MCF 10A (cell line): ENCODE measurements around the gene SLC25A19. TPM values are rescaled to one million over a fixed set of nuclear protein-coding genes. Genes with fewer than 3 reads are reported as not detected.

Experiments
- Bru-seq: library from RNA; stranded (reverse); fragments of 400-500 nt; gene quantifications from one replicate; lab custom pipeline; 2021; lab: Mats Ljungman, UMichigan
- BruChase-seq, 2 experiments: library from RNA; stranded (reverse); fragments of 400-500 nt; gene quantifications; one replicate each; lab custom pipeline; 2021; lab: Mats Ljungman, UMichigan
- BruUV-seq: library from RNA; stranded (reverse); fragments of 400-500 nt; replicated peaks from 2 replicates; lab custom pipeline; 2021; lab: Mats Ljungman, UMichigan
- CTCF ChIA-PET: fragments of 300-600 bp; sonication (Branson Sonifier 250); formaldehyde crosslinking; extraction: SDS; loops from one replicate; lab custom pipeline; 2021; ENCODE audit warnings: antibody characterized with exemption, inconsistent platforms; lab: Yijun Ruan, JAX
- POLR2A ChIA-PET: fragments of 300-600, 350-650 bp; sonication (Branson Sonifier 250); formaldehyde crosslinking; extraction: SDS; loops from one replicate; lab custom pipeline; 2020; ENCODE audit warnings: antibody characterized with exemption, inconsistent platforms; lab: Yijun Ruan, JAX
- DNase-seq: peaks from one replicate; pipeline ENCODE4 v3.0.0-alpha.2; 2018; ENCODE audit not compliant: unreplicated experiment
- H3K27ac Mint-ChIP-seq: one replicate; pipeline ENCODE4 v1.8.0; 2022; ENCODE audit warnings: mild to moderate bottlenecking, low read depth, mixed read lengths; ENCODE audit not compliant: unreplicated experiment
- H3K27me3 Mint-ChIP-seq: one replicate; pipeline ENCODE4 v1.8.0; 2022; ENCODE audit warnings: mixed read lengths; ENCODE audit not compliant: insufficient read depth, unreplicated experiment
- H3K36me3 Mint-ChIP-seq: one replicate; pipeline ENCODE4 v1.8.0; 2022; ENCODE audit warnings: mild to moderate bottlenecking, moderate library complexity, mixed read lengths; ENCODE audit not compliant: insufficient read depth, unreplicated experiment
- H3K4me1 Mint-ChIP-seq: one replicate; pipeline ENCODE4 v1.8.0; 2022; ENCODE audit warnings: mixed read lengths; ENCODE audit not compliant: insufficient read depth, unreplicated experiment
- H3K4me3 Mint-ChIP-seq: one replicate; pipeline ENCODE4 v1.8.0; 2022; ENCODE audit warnings: mild to moderate bottlenecking, moderate library complexity, mixed read lengths; ENCODE audit not compliant: unreplicated experiment
- H3K9me3 Mint-ChIP-seq: one replicate; pipeline ENCODE4 v1.8.0; 2022; ENCODE audit warnings: mixed read lengths; ENCODE audit not compliant: unreplicated experiment
- intact Hi-C: fragments of 100-400 bp; cut with micrococcal nuclease; formaldehyde crosslinking; loops from 2 replicates; pipeline ENCODE4 v1.14.1; 2022
- long read RNA-seq: library from polyadenylated mRNA; stranded (forward); transcript quantifications from one replicate; pipeline ENCODE4 v2.0.0, GENCODE V29; 2022
- total RNA-seq: library from RNA; stranded (reverse); gene quantifications from 2 replicates; pipeline ENCODE4 v1.2.3, GENCODE V29; 2022
- TF ChIP-seq, protein P1 (sequence below): fragments of 200-600 bp; IDR thresholded peaks from one replicate; pipeline ENCODE4 v1.8.0; 2022; ENCODE audit warnings: antibody characterized with exemption, mild to moderate bottlenecking; ENCODE audit not compliant: unreplicated experiment

SLC25A19 gene
- total RNA-seq (14.8 and 22.6 TPM in 2 replicates), Bru-seq, nascent RNA (percentile 41 among the genes with signal in this experiment), BruChase-seq, experiment 1, labeled RNA remaining after a 6-hour chase (percentile 38 among the genes with signal in this experiment), BruChase-seq, experiment 2, labeled RNA remaining after a 2-hour chase (percentile 42 among the genes with signal in this experiment)
- long read RNA-seq, transcript SLC25A19-205 (7 exons, 1,496 nt) = minor isoform, 7 of 58 reads
- long read RNA-seq, transcript SLC25A19-203 (6 exons, 2,331 nt) = minor isoform, 5 of 58 reads
- long read RNA-seq, transcript SLC25A19-210 (8 exons, 1,554 nt) = major isoform, 28 of 58 reads
- long read RNA-seq, partial matches to known transcripts = 5 of 58 reads
- long read RNA-seq, other reads (novel, unspliced or antisense) = 8 of 58 reads

DNA sequence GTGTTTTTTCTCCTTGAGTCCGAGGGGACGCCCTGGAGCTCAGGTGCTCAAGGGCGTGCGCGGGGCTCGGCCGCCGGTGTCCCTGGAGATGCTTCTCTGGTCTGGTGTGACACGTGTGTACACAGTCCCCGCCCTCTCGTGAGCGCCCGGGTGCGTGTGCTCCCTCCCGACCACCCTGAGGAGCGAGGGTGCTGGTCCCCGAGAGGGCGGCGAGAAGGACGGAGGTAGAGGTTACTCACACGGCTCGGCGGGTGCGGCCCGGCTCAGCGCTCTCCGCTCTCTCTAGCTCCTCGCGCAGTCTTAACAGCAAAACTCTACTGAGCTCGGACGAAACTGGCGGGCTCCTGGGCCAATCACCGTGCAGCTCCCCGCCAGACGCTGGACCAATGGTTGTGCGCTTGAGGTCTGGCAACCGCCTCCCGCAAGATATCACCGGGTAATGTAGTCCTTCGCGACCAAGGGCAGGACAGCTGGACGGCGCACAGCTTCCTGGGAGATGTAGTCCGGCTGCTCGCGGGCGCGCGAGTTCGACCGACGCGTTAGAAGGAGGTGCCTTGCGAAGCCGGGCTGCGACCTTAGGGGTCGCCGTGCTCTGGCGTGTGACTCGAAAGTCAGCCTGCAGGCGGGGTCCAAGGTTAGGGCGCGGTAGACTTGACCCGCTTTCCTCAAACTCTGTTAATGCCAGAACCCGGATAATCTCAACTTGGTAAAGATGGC is at the start of gene SLC25A19:
Gene SLC25A19 (minus strand): TSS at position 319 of the 717 bp plus-strand sequence. CDS start 2,669 bp downstream, outside the sequence.
- Mint-ChIP-seq H3K9me3 (no peaks in the 10 kb centered on the region), H3K27ac (peak within 1 kb of the TSS; percentile 97), H3K27me3 (no peaks in the 10 kb centered on the region), H3K36me3 (peaks cover 14% of the 10 kb centered on the region), H3K4me3 (peak within 1 kb of the TSS; percentile 98), H3K4me1 (peaks cover 7% of the 10 kb centered on the region)
- BruUV-seq = no TSS peak
- ChIA-PET POLR2A (interaction anchor here (0.6 to 5.7 kb wide), 23 partner anchors 9 to 277 kb away, joined by 3 to 96 read pairs (median 6); partner anchors contain the start of genes GGA3, GRB2, LLGL2 and MIF4GD), CTCF (interaction anchor here (0.6 to 2.0 kb wide), 15 partner anchors 11 to 1878 kb away, joined by 3 to 13 read pairs (median 3); partner anchors contain the start of genes MIF4GD and TSEN54)
- TF ChIP-seq, protein P1, sequence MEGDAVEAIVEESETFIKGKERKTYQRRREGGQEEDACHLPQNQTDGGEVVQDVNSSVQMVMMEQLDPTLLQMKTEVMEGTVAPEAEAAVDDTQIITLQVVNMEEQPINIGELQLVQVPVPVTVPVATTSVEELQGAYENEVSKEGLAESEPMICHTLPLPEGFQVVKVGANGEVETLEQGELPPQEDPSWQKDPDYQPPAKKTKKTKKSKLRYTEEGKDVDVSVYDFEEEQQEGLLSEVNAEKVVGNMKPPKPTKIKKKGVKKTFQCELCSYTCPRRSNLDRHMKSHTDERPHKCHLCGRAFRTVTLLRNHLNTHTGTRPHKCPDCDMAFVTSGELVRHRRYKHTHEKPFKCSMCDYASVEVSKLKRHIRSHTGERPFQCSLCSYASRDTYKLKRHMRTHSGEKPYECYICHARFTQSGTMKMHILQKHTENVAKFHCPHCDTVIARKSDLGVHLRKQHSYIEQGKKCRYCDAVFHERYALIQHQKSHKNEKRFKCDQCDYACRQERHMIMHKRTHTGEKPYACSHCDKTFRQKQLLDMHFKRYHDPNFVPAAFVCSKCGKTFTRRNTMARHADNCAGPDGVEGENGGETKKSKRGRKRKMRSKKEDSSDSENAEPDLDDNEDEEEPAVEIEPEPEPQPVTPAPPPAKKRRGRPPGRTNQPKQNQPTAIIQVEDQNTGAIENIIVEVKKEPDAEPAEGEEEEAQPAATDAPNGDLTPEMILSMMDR = no peak
- intact Hi-C loops = loop anchor here (1.0 kb wide), 1 partner anchor 123 kb away; no protein-coding TSS in a partner anchor
- DNase-seq = peak; percentile 98

DNA sequence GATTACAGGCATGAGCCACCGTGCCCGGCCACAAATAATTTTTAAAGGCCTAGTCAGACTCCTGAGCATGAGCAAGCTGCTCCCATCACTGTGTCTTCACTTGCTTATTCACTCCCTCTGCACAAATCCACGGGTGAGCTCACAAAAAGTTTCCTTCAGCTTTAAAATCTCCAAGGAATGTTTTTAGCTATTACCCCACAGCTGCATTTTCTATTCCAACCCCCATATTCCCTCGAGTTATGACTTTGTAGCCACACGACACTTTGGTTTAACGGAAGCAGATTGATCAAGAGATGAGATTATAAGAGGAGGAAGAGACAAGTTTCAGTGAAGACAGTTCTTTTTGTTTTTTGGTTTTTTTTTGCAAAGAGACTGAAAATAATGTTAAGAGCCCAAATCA is 49.1 kb upstream of the SLC25A19 start:
- CTCF ChIA-PET = interaction anchor here (0.6 to 1.5 kb wide), 3 partner anchors 11 to 15 kb away, joined by 4 read pairs; no protein-coding TSS in a partner anchor

DNA sequence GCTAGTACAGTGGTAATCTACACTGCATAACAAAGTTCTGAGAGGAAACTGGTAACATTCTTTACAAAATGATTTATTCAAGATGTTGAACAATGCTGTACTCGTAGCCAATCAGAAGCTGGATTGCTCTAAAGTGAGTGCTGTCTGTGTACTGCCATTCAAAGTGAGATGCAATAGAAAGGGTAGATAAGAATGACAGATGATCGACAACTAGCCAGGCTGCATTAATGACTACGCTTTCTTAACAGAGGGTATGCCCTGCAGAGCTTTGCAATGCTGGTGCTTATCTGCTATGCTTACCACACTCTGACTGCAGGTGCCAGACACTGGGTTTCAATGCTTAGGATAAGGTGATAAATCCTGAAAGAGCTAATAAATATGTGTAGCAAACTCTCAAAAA is 46.1 kb upstream of the SLC25A19 start:
- CTCF ChIA-PET = interaction anchor here (0.7 to 3.4 kb wide), 4 partner anchors 13 to 372 kb away, joined by 3 to 15 read pairs (median 4); no protein-coding TSS in a partner anchor
- DNase-seq = no peak

More for the DNA sequence above, 49.1 kb upstream of the SLC25A19 start:
- POLR2A ChIA-PET = no interaction called here
- intact Hi-C loops = no loop called here
- Mint-ChIP-seq H3K9me3 (no peaks in the 10 kb centered on the region), H3K4me1 (no peaks in the 10 kb centered on the region), H3K27me3 (no peaks in the 10 kb centered on the region), H3K4me3 (no peak overlapping the region), H3K27ac (no peak overlapping the region), H3K36me3 (peaks cover 6% of the 10 kb centered on the region)
- no TSS peak for BruUV-seq
- TF ChIP-seq, protein P1 = no peak
- no peak for DNase-seq

More for the DNA sequence above, 46.1 kb upstream of the SLC25A19 start:
- Mint-ChIP-seq H3K27ac (no peak overlapping the region), H3K36me3 (peaks cover 15% of the 10 kb centered on the region), H3K4me3 (no peak overlapping the region), H3K27me3 (no peaks in the 10 kb centered on the region), H3K4me1 (no peaks in the 10 kb centered on the region), H3K9me3 (no peaks in the 10 kb centered on the region)
- no TSS peak for BruUV-seq
- TF ChIP-seq, protein P1 = no peak
- POLR2A ChIA-PET = interaction anchor here (1.7 kb wide), 1 partner anchor 71 kb away, joined by 4 read pairs; the partner anchor contains the start of gene GRB2
- intact Hi-C loops = no loop called here
